Lower leg skin (tissue), 3 donors: ENCODE results near the gene CYSLTR2.

Source experiments
- POLR2A ChIP-seq, 2 donors: fragments of 450-650 bp; IDR thresholded peaks; one replicate each; pipeline ENCODE4 v1.6.1; 2016 to 2017; ENCODE audit warnings: antibody characterized with exemption in 2 of 2, mild to moderate bottlenecking in 1 of 2, moderate library complexity in 1 of 2
- TF ChIP-seq, protein P1 (sequence below), 3 donors: fragments of 450-650 bp; IDR thresholded peaks; one replicate each; pipeline ENCODE4 v1.5.1; 2016; ENCODE audit warnings: antibody characterized with exemption in 3 of 3, mild to moderate bottlenecking in 3 of 3, moderate library complexity in 2 of 3

DNA sequence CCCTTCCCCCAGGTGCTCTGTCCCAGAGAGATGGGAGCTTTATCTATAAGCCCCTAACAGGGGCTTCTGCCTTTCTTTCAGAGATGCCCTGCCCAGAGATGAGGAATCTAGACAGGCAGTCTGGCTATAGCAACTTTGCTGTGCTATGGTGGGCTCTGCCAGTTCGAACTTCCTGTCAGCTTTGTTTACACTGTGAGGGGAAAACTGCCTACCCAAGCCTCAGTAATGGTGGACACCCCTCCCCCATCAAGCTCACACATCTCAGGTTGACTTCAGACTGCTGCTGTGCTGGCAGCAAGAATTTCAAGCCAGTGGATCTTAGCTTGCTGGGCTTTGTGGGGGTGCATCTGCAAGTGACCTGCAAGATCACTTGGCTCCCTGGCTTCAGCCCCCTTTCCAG is 21.5 kb downstream of the CYSLTR2 start:
- TF ChIP-seq, protein P1, sequence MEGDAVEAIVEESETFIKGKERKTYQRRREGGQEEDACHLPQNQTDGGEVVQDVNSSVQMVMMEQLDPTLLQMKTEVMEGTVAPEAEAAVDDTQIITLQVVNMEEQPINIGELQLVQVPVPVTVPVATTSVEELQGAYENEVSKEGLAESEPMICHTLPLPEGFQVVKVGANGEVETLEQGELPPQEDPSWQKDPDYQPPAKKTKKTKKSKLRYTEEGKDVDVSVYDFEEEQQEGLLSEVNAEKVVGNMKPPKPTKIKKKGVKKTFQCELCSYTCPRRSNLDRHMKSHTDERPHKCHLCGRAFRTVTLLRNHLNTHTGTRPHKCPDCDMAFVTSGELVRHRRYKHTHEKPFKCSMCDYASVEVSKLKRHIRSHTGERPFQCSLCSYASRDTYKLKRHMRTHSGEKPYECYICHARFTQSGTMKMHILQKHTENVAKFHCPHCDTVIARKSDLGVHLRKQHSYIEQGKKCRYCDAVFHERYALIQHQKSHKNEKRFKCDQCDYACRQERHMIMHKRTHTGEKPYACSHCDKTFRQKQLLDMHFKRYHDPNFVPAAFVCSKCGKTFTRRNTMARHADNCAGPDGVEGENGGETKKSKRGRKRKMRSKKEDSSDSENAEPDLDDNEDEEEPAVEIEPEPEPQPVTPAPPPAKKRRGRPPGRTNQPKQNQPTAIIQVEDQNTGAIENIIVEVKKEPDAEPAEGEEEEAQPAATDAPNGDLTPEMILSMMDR (IDR thresholded peaks at IDR 0.05): no peak
- TF ChIP-seq POLR2A (IDR thresholded peaks at IDR 0.05): no peak
